ENCODE data around the gene SFTPA2.
"Not testable (repeated sequence)": the region's sequence is repeated elsewhere in the genome, so short reads cannot be mapped to it uniquely, and the experiment has no call there.

The SFTPA2 gene

GRCh38 chr10:79582096-79582495 is 21.9 kb upstream of the SFTPA2 start:
- no peak overlapping the region for H3K4me3 ChIP-seq (ENCODE audit: low read depth, low read length)
- TF ChIP-seq CTCF (conservative IDR thresholded peaks at IDR 0.05; ENCODE audit: low read depth, low read length), result no peak
- no peak for DNase-seq (ENCODE audit: low read depth)

- DNase-seq (ENCODE audit: low read depth), result no peak
- no peak for TF ChIP-seq CTCF (conservative IDR thresholded peaks at IDR 0.05; ENCODE audit: low read depth, low read length)
Measured at GRCh38 chr10:79581044-79581443, 20.8 kb upstream of the SFTPA2 start.

GRCh38 chr10:79579361-79579760 is 19.2 kb upstream of the SFTPA2 start:
- DNase-seq (ENCODE audit: low read depth), result no peak
- TF ChIP-seq CTCF (conservative IDR thresholded peaks at IDR 0.05; ENCODE audit: low read depth, low read length), result no peak

More at GRCh38 chr10:79581044-79581443, 20.8 kb upstream of the SFTPA2 start:
- no peak overlapping the region for H3K4me3 ChIP-seq (ENCODE audit: low read depth, low read length)

GRCh38 chr10:79570624-79571023 is 10.4 kb upstream of the SFTPA2 start:
- not testable (repeated sequence) for DNase-seq (ENCODE audit: low read depth); H3K4me3 ChIP-seq (ENCODE audit: low read depth, low read length)

More at GRCh38 chr10:79579361-79579760, 19.2 kb upstream of the SFTPA2 start:
- no peak overlapping the region for H3K4me3 ChIP-seq (ENCODE audit: low read depth, low read length)

GRCh38 chr10:79563426-79563825 is 3.2 kb upstream of the SFTPA2 start:
- DNase-seq (ENCODE audit: low read depth), result no peak
- H3K4me3 ChIP-seq (ENCODE audit: low read depth, low read length), result no peak overlapping the region
- no peak for TF ChIP-seq CTCF (conservative IDR thresholded peaks at IDR 0.05; ENCODE audit: low read depth, low read length)

GRCh38 chr10:79562135-79562756 is 2.0 kb upstream of the SFTPA2 start:
- DNase-seq (ENCODE audit: low read depth), result peak; percentile 77
- peak; percentile 99 for TF ChIP-seq CTCF (conservative IDR thresholded peaks at IDR 0.05; ENCODE audit: low read depth, low read length)
- no peak overlapping the region for H3K4me3 ChIP-seq (ENCODE audit: low read depth, low read length)

GRCh38 chr10:79561257-79561656 is 1.1 kb upstream of the SFTPA2 start:
- no peak for TF ChIP-seq CTCF (conservative IDR thresholded peaks at IDR 0.05; ENCODE audit: low read depth, low read length)
- no peak overlapping the region for H3K4me3 ChIP-seq (ENCODE audit: low read depth, low read length)
- DNase-seq (ENCODE audit: low read depth), result no peak

Measured in choroid plexus epithelial cell (primary cell).